SK-N-SH (cell line): ENCODE data around the gene AK2. TPM values are rescaled to one million over a fixed set of nuclear protein-coding genes. Genes with fewer than 3 reads are reported as not detected.
A peak's percentile ranks its signal among the peaks of the same experiment; 100 is the strongest.

Experiments
- CTCF ChIA-PET: fragments of 300-600, 350-600 bp; formaldehyde crosslinking; extraction: SDS; loops from one replicate; lab custom pipeline; 2021; lab: Yijun Ruan, JAX
- POLR2A ChIA-PET: fragments of 350-600 bp; sonication (Branson Sonifier 250); formaldehyde crosslinking; extraction: SDS; loops from one replicate; lab custom pipeline; 2020; ENCODE audit warnings: antibody characterized with exemption, inconsistent platforms; lab: Yijun Ruan, JAX
- DNase-seq: peaks from one replicate; pipeline ENCODE4 v3.0.0; 2012
- H2AFZ ChIP-seq: fragments of 200-600 bp; sonication (generic); 2 replicates; pipeline ENCODE4 v1.8.1; 2016; ENCODE audit warnings: antibody characterized with exemption, mild to moderate bottlenecking, low read depth
- H3F3A ChIP-seq: fragments of 200-600 bp; sonication (generic); replicated peaks from 2 replicates; pipeline ENCODE3; 2016; ENCODE audit warnings: antibody characterized with exemption, mild to moderate bottlenecking; ENCODE audit not compliant: insufficient read depth
- H3K27ac ChIP-seq, 2 experiments: fragments of 200-500 bp in 1 of 2; fragments of 200-600 bp in 1 of 2; sonication (Bioruptor generic) in 1 of 2; sonication (generic), shearing (Covaris generic) in 1 of 2; 2 replicates each; pipeline versions ENCODE4 v1.5.1 to v1.6.1; 2014 to 2016; ENCODE audit warnings: low read depth in 2 of 2, inconsistent platforms in 1 of 2, low read length in 1 of 2, mild to moderate bottlenecking in 1 of 2, mixed read lengths in 1 of 2
- H3K27me3 ChIP-seq: fragments of 200-600 bp; sonication (generic), shearing (Covaris generic); 2 replicates; pipeline ENCODE4 v1.6.1; 2016; ENCODE audit warnings: mixed run types; ENCODE audit not compliant: insufficient read depth
- H3K36me3 ChIP-seq, 2 experiments: fragments of 200-500 bp in 1 of 2; fragments of 200-600 bp in 1 of 2; sonication (Bioruptor generic) in 1 of 2; sonication (generic) in 1 of 2; replicated peaks in 1 of 2; 2 replicates each; pipeline versions ENCODE3 to v1.5.1; 2014 to 2016; ENCODE audit warnings: low read length in 1 of 2, mild to moderate bottlenecking in 1 of 2; ENCODE audit not compliant: insufficient read depth in 2 of 2, control insufficient read depth in 1 of 2
- H3K4me1 ChIP-seq, 2 experiments: fragments of 200-500 bp in 1 of 2; fragments of 200-600 bp in 1 of 2; sonication (Bioruptor generic) in 1 of 2; sonication (generic), shearing (Covaris generic) in 1 of 2; 2 replicates each; pipeline versions ENCODE4 v1.5.1 to v1.6.1; 2014 to 2016; ENCODE audit warnings: low read depth in 1 of 2, low read length in 1 of 2, mixed run types in 1 of 2; ENCODE audit not compliant: insufficient read depth in 2 of 2, control insufficient read depth in 1 of 2
- H3K4me2 ChIP-seq: fragments of 200-600 bp; sonication (generic), shearing (Covaris generic); 2 replicates; pipeline ENCODE4 v1.6.1; 2017; ENCODE audit warnings: mixed run types
- H3K4me3 ChIP-seq, 2 experiments: fragments of 200-500 bp in 1 of 2; fragments of 200-600 bp in 1 of 2; sonication (Bioruptor generic) in 1 of 2; sonication (generic), shearing (Covaris generic) in 1 of 2; 2 replicates each; pipeline versions ENCODE4 v1.5.1 to v1.8.1; 2014 to 2016; ENCODE audit warnings: low read depth in 2 of 2, inconsistent platforms in 1 of 2, low read length in 1 of 2, mild to moderate bottlenecking in 1 of 2, mixed read lengths in 1 of 2, moderate library complexity in 1 of 2
- H3K79me2 ChIP-seq: fragments of 200-600 bp; sonication (generic); 2 replicates; pipeline ENCODE4 v1.8.1; 2017; ENCODE audit warnings: mild to moderate bottlenecking; ENCODE audit not compliant: insufficient read depth
- H3K9ac ChIP-seq: fragments of 200-600 bp; sonication (generic); 2 replicates; pipeline ENCODE4 v1.6.1; 2017; ENCODE audit warnings: mixed run types
- H3K9me2 ChIP-seq: fragments of 200-600 bp; sonication (generic); 2 replicates; pipeline ENCODE4 v1.6.1; 2017; ENCODE audit warnings: mixed run types
- H3K9me3 ChIP-seq: fragments of 200-600 bp; sonication (generic); 2 replicates; pipeline ENCODE4 v1.6.1; 2017; ENCODE audit warnings: mixed run types, mild to moderate bottlenecking, moderate library complexity
- H4K20me1 ChIP-seq: fragments of 200-600 bp; sonication (generic); 2 replicates; pipeline ENCODE4 v1.6.1; 2017; ENCODE audit warnings: mild to moderate bottlenecking, mixed run types; ENCODE audit not compliant: insufficient read depth
- CHD2 ChIP-seq: fragments of 150-350 bp; IDR thresholded peaks from 2 replicates; pipeline ENCODE4 v1.6.1; 2018; ENCODE audit warnings: low read length; ENCODE audit not compliant: partially characterized antibody
- ELF1 ChIP-seq: IDR thresholded peaks from 2 replicates; pipeline ENCODE4 v1.4.0; 2012
- EP300 ChIP-seq, 2 experiments: IDR thresholded peaks; 2 replicates each; pipeline versions ENCODE4 v1.4.0 to v1.6.1; 2012; ENCODE audit warnings: borderline replicate concordance in 1 of 2, low read depth in 1 of 2, low read length in 1 of 2
- EZH2phosphoT487 ChIP-seq: fragments of 200-600 bp; sonication (generic); IDR thresholded peaks from 2 replicates; pipeline ENCODE4 v1.6.1; 2017; ENCODE audit warnings: low read depth, mixed run types, mild to moderate bottlenecking, antibody characterized with exemption, moderate library complexity, borderline replicate concordance
- FOSL2 ChIP-seq: IDR thresholded peaks from 2 replicates; pipeline ENCODE4 v1.4.0; 2012; ENCODE audit warnings: low read depth, mild to moderate bottlenecking, moderate library complexity, borderline replicate concordance
- FOXJ3 ChIP-seq: sonication (generic); formaldehyde crosslinking; IDR thresholded peaks from 2 replicates; pipeline ENCODE4 v1.5.1; 2020; ENCODE audit warnings: mild to moderate bottlenecking, missing genetic modification reagents
- GABPA ChIP-seq: IDR thresholded peaks from 2 replicates; pipeline ENCODE4 v1.4.0; 2012; ENCODE audit warnings: low read depth, mild to moderate bottlenecking
- NFIC ChIP-seq: IDR thresholded peaks from 2 replicates; pipeline ENCODE4 v1.4.0; 2012; ENCODE audit warnings: borderline replicate concordance
- RXRA ChIP-seq: IDR thresholded peaks from 2 replicates; pipeline ENCODE4 v1.4.0; 2012; ENCODE audit warnings: low read depth, mild to moderate bottlenecking, borderline replicate concordance
- SMC3 ChIP-seq: IDR thresholded peaks from 2 replicates; pipeline ENCODE4 v1.6.1; 2012; ENCODE audit warnings: low read depth, low read length, improper control_type of control experiment
- TAF1 ChIP-seq: IDR thresholded peaks from 2 replicates; pipeline ENCODE4 v1.6.1; 2012; ENCODE audit warnings: low read depth, mild to moderate bottlenecking, low read length, moderate library complexity, borderline replicate concordance
- TCF12 ChIP-seq: IDR thresholded peaks from 2 replicates; pipeline ENCODE4 v1.4.0; 2012
- WGBS: methylation state at CpG from one replicate; pipeline ENCODE4 v1.1.6; 2017; ENCODE audit warnings: low lambda C conversion rate; 5-methylcytosine and 5-hydroxymethylcytosine counted together
- polyA plus RNA-seq, 3 experiments: library from polyadenylated mRNA; depleted of rRNA; stranded (reverse); fragments of >200 nt; gene quantifications; 2 replicates each; pipeline ENCODE4 v1.2.3, GENCODE V29; 2012
- TF ChIP-seq, protein P1 (sequence below): IDR thresholded peaks from 2 replicates; pipeline ENCODE4 v1.4.0; 2012; ENCODE audit warnings: low read depth
- TF ChIP-seq, protein P2 (sequence below): IDR thresholded peaks from 2 replicates; pipeline ENCODE4 v1.4.0; 2012; ENCODE audit warnings: low read depth, borderline replicate concordance
- TF ChIP-seq, protein P3 (sequence below): IDR thresholded peaks from 2 replicates; pipeline ENCODE4 v1.6.1; 2012; ENCODE audit warnings: mild to moderate bottlenecking, low read depth, low read length, moderate library complexity
- TF ChIP-seq, protein P4 (sequence below): IDR thresholded peaks from 2 replicates; pipeline ENCODE4; 2012
- TF ChIP-seq, protein P5 (sequence below): fragments of 200-600 bp; sonication (generic); IDR thresholded peaks from 2 replicates; pipeline ENCODE4 v1.6.1; 2017; ENCODE audit warnings: antibody characterized with exemption, mild to moderate bottlenecking, moderate library complexity

AK2 gene
- polyA plus RNA-seq, 1 of the 3 experiments (the other 2 are of a cell fraction) = 191 TPM

DNA sequence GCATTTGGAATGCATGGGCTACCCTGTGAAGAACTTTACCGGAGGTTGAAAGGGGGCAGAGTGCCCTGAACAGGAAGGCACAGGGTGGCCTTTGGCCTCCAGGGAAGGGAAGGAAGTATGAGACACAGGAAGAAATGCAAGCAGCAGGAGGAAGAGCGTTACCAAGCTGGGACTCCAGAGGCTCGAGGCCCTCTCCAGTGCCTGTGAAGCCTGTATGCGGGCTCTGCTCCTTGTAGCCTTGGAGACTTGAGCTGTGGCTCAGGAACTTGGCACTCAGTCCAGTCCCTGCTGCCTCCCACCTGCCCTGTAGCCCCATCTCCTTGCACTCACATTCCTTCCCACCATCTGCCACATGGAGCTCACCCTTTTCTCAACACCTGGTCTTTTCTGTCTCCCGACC lies 38.6 kb downstream of the AK2 start:
- H3K79me2 ChIP-seq = no peaks in the 10 kb centered on the region
- ChIA-PET POLR2A (interaction anchor here (0.9 kb wide), 1 partner anchor 9 kb away, joined by 4 read pairs; no protein-coding TSS in a partner anchor), CTCF (interaction anchor here (0.8 to 1.4 kb wide), 2 partner anchors 88 to 121 kb away, joined by 3 to 4 read pairs; no protein-coding TSS in a partner anchor)
- peak overlapping the region; percentile 58; the same call in 1 of the 2 replicates for H3K4me2 ChIP-seq
- no peak overlapping the region for H2AFZ ChIP-seq
- no peak for DNase-seq
- peaks cover 9 to 23% of the 10 kb centered on the region in 2 experiments; a peak in 3 of 4 replicates for H3K4me1 ChIP-seq
- WGBS = 98% methylated on average over 5 of the region's 5 CpGs
- no peaks in the 10 kb centered on the region for H3K27me3 ChIP-seq
- H3K4me3 ChIP-seq = no peak overlapping the region
- H3K36me3 ChIP-seq = no peaks in the 10 kb centered on the region
- peak overlapping the region in 1 of 2 experiments; percentile 90; a peak in 2 of 4 replicates for H3K27ac ChIP-seq
- no peaks in the 10 kb centered on the region for H4K20me1 ChIP-seq
- no peaks in the 10 kb centered on the region for H3K9me3 ChIP-seq
- peaks cover 16% of the 10 kb centered on the region for H3F3A ChIP-seq
- TF ChIP-seq FOSL2 = no peak
- TF ChIP-seq, protein P1, sequence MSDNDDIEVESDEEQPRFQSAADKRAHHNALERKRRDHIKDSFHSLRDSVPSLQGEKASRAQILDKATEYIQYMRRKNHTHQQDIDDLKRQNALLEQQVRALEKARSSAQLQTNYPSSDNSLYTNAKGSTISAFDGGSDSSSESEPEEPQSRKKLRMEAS = 0 out of 2 replicates have a peak, but pooled peaks have one; percentile 0
- no peaks in the 10 kb centered on the region for H3K9me2 ChIP-seq
- H3K9ac ChIP-seq = peak overlapping the region; percentile 55; the same call in 1 of the 2 replicates

DNA sequence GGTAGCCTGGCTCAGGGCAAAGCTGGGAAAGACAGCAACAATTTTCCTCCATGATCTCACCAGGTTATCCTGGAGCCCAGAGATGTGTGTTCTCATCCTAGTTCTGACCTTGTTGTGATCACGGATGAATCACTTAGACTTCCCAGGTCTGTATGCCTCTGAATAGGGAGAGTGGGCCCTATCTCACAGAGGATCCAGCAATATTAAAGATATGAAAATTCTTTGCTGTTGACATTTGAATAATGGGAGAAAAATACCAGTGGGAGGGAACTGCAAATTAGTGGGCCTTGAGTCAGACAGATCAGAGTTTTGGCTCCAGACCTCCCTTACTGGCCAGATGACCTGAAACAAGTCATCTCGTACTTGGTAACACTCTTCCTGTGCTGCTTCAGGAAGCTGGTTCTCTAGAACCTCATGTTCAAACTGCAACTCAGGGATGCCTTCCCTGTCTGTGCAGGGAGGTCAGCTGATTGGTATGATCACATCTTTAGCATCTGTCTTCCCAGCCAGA lies 39.2 kb downstream of the AK2 start:
- peak overlapping the region in 1 of 2 experiments; percentile 90; a peak in 2 of 4 replicates for H3K27ac ChIP-seq
- no peaks in the 10 kb centered on the region for H4K20me1 ChIP-seq
- H3K4me2 ChIP-seq = peak overlapping the region; percentile 58; the same call in 1 of the 2 replicates
- H3K4me1 ChIP-seq = peaks cover 9 to 28% of the 10 kb centered on the region in 2 experiments; a peak in 3 of 4 replicates
- no peak overlapping the region for H3K4me3 ChIP-seq
- no peak for DNase-seq
- peaks cover 16% of the 10 kb centered on the region for H3F3A ChIP-seq
- H3K9me2 ChIP-seq = no peaks in the 10 kb centered on the region
- H2AFZ ChIP-seq = no peak overlapping the region
- POLR2A ChIA-PET = no interaction called here
- no peaks in the 10 kb centered on the region for H3K27me3 ChIP-seq
- no peaks in the 10 kb centered on the region for H3K9me3 ChIP-seq
- H3K36me3 ChIP-seq = no peaks in the 10 kb centered on the region
- 14% methylated on average over 2 of the region's 2 CpGs for WGBS
- H3K79me2 ChIP-seq = no peaks in the 10 kb centered on the region
- peak overlapping the region; percentile 55; the same call in 1 of the 2 replicates for H3K9ac ChIP-seq
- CTCF ChIA-PET = interaction anchor here (1.2 kb wide), 2 partner anchors 17 to 64 kb away, joined by 3 to 5 read pairs; no protein-coding TSS in a partner anchor
- TF ChIP-seq, protein P2, sequence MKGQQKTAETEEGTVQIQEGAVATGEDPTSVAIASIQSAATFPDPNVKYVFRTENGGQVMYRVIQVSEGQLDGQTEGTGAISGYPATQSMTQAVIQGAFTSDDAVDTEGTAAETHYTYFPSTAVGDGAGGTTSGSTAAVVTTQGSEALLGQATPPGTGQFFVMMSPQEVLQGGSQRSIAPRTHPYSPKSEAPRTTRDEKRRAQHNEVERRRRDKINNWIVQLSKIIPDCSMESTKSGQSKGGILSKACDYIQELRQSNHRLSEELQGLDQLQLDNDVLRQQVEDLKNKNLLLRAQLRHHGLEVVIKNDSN = 0 out of 2 replicates have a peak, but pooled peaks have one; percentile 7
- TF ChIP-seq TCF12 = peak; percentile 42; the same call in 1 of the 2 replicates
- TF ChIP-seq FOSL2 = peak; percentile 41; the same call in 1 of the 2 replicates
- no peak for TF ChIP-seq SMC3
- no peak for TF ChIP-seq ELF1
- TF ChIP-seq, protein P3, sequence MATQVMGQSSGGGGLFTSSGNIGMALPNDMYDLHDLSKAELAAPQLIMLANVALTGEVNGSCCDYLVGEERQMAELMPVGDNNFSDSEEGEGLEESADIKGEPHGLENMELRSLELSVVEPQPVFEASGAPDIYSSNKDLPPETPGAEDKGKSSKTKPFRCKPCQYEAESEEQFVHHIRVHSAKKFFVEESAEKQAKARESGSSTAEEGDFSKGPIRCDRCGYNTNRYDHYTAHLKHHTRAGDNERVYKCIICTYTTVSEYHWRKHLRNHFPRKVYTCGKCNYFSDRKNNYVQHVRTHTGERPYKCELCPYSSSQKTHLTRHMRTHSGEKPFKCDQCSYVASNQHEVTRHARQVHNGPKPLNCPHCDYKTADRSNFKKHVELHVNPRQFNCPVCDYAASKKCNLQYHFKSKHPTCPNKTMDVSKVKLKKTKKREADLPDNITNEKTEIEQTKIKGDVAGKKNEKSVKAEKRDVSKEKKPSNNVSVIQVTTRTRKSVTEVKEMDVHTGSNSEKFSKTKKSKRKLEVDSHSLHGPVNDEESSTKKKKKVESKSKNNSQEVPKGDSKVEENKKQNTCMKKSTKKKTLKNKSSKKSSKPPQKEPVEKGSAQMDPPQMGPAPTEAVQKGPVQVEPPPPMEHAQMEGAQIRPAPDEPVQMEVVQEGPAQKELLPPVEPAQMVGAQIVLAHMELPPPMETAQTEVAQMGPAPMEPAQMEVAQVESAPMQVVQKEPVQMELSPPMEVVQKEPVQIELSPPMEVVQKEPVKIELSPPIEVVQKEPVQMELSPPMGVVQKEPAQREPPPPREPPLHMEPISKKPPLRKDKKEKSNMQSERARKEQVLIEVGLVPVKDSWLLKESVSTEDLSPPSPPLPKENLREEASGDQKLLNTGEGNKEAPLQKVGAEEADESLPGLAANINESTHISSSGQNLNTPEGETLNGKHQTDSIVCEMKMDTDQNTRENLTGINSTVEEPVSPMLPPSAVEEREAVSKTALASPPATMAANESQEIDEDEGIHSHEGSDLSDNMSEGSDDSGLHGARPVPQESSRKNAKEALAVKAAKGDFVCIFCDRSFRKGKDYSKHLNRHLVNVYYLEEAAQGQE = no peak
- TF ChIP-seq GABPA = no peak
- no peak for TF ChIP-seq FOXJ3 (CRISPR knock-in tag)
- TF ChIP-seq EP300 (IDR thresholded peaks at IDR 0.05; ENCODE audit: borderline replicate concordance in 1 of 2, low read depth in 1 of 2, low read length in 1 of 2) = peak in 1 of 2 experiments; percentile 29; a peak in 1 of 4 replicates
- peak; percentile 53; the same call in 1 of the 2 replicates for TF ChIP-seq RXRA
- TF ChIP-seq, protein P1 = peak; percentile 44
- no peak for TF ChIP-seq EZH2phosphoT487
- TF ChIP-seq, protein P4, sequence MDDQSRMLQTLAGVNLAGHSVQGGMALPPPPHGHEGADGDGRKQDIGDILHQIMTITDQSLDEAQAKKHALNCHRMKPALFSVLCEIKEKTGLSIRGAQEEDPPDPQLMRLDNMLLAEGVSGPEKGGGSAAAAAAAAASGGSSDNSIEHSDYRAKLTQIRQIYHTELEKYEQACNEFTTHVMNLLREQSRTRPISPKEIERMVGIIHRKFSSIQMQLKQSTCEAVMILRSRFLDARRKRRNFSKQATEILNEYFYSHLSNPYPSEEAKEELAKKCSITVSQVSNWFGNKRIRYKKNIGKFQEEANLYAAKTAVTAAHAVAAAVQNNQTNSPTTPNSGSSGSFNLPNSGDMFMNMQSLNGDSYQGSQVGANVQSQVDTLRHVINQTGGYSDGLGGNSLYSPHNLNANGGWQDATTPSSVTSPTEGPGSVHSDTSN = peak; percentile 66
- TF ChIP-seq, protein P5, sequence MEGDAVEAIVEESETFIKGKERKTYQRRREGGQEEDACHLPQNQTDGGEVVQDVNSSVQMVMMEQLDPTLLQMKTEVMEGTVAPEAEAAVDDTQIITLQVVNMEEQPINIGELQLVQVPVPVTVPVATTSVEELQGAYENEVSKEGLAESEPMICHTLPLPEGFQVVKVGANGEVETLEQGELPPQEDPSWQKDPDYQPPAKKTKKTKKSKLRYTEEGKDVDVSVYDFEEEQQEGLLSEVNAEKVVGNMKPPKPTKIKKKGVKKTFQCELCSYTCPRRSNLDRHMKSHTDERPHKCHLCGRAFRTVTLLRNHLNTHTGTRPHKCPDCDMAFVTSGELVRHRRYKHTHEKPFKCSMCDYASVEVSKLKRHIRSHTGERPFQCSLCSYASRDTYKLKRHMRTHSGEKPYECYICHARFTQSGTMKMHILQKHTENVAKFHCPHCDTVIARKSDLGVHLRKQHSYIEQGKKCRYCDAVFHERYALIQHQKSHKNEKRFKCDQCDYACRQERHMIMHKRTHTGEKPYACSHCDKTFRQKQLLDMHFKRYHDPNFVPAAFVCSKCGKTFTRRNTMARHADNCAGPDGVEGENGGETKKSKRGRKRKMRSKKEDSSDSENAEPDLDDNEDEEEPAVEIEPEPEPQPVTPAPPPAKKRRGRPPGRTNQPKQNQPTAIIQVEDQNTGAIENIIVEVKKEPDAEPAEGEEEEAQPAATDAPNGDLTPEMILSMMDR = no peak
- 0 out of 2 replicates have a peak, but pooled peaks have one; percentile 40 for TF ChIP-seq NFIC
- TF ChIP-seq CHD2 = no peak
- no peak for TF ChIP-seq TAF1
